DMS53 treated with DMSO at 0.1 percent for 48 hours (cell line): ENCODE data around the gene GJD3.

ENCODE experiments used
- DNase-seq: peaks from one replicate; lab custom pipeline; 2025; ENCODE audit not compliant: unreplicated experiment; lab: John Stamatoyannopoulos, UW

The GJD3 gene

GRCh38 chr17:40313668-40314583, 50.6 kb downstream of the GJD3 start:
- no peak for DNase-seq
